ENCODE results near the gene SLC2A5.
"Not testable (repeated sequence)": the region's sequence is repeated elsewhere in the genome, so short reads cannot be mapped to it uniquely, and the experiment has no call there.

SLC2A5 gene

GRCh38 chr1:9100471-9101043 lies 31.1 kb upstream of the SLC2A5 start:
- TF ChIP-seq, protein P1, sequence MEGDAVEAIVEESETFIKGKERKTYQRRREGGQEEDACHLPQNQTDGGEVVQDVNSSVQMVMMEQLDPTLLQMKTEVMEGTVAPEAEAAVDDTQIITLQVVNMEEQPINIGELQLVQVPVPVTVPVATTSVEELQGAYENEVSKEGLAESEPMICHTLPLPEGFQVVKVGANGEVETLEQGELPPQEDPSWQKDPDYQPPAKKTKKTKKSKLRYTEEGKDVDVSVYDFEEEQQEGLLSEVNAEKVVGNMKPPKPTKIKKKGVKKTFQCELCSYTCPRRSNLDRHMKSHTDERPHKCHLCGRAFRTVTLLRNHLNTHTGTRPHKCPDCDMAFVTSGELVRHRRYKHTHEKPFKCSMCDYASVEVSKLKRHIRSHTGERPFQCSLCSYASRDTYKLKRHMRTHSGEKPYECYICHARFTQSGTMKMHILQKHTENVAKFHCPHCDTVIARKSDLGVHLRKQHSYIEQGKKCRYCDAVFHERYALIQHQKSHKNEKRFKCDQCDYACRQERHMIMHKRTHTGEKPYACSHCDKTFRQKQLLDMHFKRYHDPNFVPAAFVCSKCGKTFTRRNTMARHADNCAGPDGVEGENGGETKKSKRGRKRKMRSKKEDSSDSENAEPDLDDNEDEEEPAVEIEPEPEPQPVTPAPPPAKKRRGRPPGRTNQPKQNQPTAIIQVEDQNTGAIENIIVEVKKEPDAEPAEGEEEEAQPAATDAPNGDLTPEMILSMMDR (IDR thresholded peaks at IDR 0.05; ENCODE audit: low read length, missing control alignments), result no peak
- no peak for DNase-seq (ENCODE audit: low read depth)
- no peak overlapping the region for H3K4me3 ChIP-seq (replicated peaks; ENCODE audit: low read depth, low read length)

DNA sequence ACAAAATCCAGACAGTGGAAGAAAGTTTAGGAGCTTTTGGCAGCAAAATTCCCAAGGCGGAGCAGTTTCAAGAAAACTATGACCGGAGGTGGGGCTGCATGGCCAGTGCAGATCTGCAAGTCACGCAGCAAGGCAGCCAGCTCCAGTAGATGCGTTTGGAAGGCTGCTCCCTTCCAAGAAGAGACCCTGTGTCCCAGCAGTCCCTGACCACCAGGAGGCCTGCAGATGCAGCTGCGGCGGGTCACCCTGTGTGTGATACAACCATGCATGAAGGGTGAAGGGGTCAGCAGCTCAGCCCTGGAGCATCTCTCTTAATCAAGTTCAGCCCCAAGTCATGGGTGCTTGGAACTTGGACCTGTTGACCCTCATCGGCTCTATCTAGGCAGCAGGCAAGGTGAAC lies 30.1 kb upstream of the SLC2A5 start:
- no peak overlapping the region for H3K4me3 ChIP-seq (replicated peaks; ENCODE audit: low read depth, low read length)
- DNase-seq (ENCODE audit: low read depth), result no peak
- TF ChIP-seq, protein P1 (IDR thresholded peaks at IDR 0.05; ENCODE audit: low read length, missing control alignments), result no peak

- H3K4me3 ChIP-seq (replicated peaks; ENCODE audit: low read depth, low read length), result no peak overlapping the region
- DNase-seq (ENCODE audit: low read depth), result no peak
- TF ChIP-seq, protein P1 (IDR thresholded peaks at IDR 0.05; ENCODE audit: low read length, missing control alignments), result no peak
These were observed 28.7 kb upstream of the SLC2A5 start for GRCh38 chr1:9097947-9098705.

GRCh38 chr1:9095818-9096217 lies 26.4 kb upstream of the SLC2A5 start:
- no peak overlapping the region for H3K4me3 ChIP-seq (replicated peaks; ENCODE audit: low read depth, low read length)
- DNase-seq (ENCODE audit: low read depth), result no peak
- TF ChIP-seq, protein P1 (IDR thresholded peaks at IDR 0.05; ENCODE audit: low read length, missing control alignments), result no peak

DNA sequence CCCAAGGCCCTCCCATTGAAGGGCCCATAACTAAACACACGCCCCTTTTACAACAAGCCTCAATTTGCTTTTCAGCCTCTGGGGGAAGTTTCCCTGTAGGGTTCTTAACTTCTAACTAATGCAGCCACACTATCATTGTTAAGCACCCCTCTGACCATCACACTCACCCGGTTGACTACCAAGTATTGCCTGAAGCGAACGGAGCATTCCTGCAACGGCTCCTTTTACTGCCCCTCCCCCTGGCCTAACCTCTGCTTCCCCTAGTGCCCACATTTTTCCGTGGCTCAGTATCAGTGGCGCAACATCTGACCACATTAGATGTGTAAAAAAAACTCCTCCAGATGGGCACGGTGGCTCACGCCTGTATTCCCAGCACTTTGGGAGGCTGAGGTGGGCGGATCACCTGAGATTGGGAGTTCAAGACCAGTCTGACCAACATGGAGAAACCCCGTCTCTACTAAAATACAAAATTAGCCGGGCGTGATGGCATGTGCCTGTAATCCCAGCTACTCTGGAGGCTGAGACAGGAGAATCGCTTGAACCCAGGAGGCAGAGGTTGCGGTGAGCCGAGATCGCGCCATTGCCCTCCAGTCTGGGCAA lies 24.7 kb upstream of the SLC2A5 start:
- H3K4me3 ChIP-seq (replicated peaks; ENCODE audit: low read depth, low read length); DNase-seq (ENCODE audit: low read depth): not testable (repeated sequence)

- no peak overlapping the region for H3K4me3 ChIP-seq (replicated peaks; ENCODE audit: low read depth, low read length)
- TF ChIP-seq, protein P1 (IDR thresholded peaks at IDR 0.05; ENCODE audit: low read length, missing control alignments), result no peak
- DNase-seq (ENCODE audit: low read depth), result no peak
These were observed 24.1 kb upstream of the SLC2A5 start for GRCh38 chr1:9093581-9093980.

DNA sequence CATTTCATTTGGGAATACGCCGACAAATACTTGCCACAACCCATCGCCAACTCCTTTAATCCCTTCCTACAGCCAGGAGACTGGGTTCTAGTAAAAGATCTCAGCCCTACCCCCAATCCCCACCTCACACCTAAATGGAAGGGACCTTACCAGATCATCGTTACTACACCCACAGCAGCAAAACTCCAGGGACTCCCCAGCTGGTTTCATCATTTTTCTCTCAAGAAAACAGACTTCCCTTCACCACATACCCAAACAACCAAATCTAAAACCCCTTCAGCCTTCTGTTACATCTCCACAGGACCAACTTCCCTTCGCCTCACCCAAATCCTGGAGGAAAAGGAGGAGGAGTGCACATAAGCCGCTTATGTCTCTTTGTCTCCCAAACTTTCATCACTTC lies 23.7 kb upstream of the SLC2A5 start:
- DNase-seq (ENCODE audit: low read depth), result no peak
- no peak overlapping the region for H3K4me3 ChIP-seq (replicated peaks; ENCODE audit: low read depth, low read length)
- TF ChIP-seq, protein P1 (IDR thresholded peaks at IDR 0.05; ENCODE audit: low read length, missing control alignments), result no peak
